Fibroblast of the aortic adventitia (primary cell): ENCODE data around the gene NINJ2. TPM values are rescaled to one million over a fixed set of nuclear protein-coding genes. Genes with fewer than 3 reads are reported as not detected.

ENCODE experiments used
- DNase-seq: peaks from one replicate; pipeline ENCODE4 v3.0.0-alpha.2; 2010; ENCODE audit warnings: low read depth
- H3K4me3 ChIP-seq: 2 replicates; pipeline ENCODE4 v1.5.1; 2011; ENCODE audit warnings: low read depth, mild to moderate bottlenecking, control low read depth, low read length, moderate library complexity
- total RNA-seq: library from RNA; depleted of rRNA; stranded (reverse); fragments of >200 nt; gene quantifications from 2 replicates; pipeline ENCODE4 v1.2.3, GENCODE V29; 2012; ENCODE audit warnings: low replicate concordance
- TF ChIP-seq, protein P1 (sequence below): IDR thresholded peaks from 2 replicates; pipeline ENCODE4 v1.5.1; 2011; ENCODE audit warnings: mild to moderate bottlenecking, low read length, control low read depth, inconsistent platforms; ENCODE audit not compliant: insufficient read depth

NINJ2 gene
- total RNA-seq, 1 donor, result 0.45 TPM

DNA sequence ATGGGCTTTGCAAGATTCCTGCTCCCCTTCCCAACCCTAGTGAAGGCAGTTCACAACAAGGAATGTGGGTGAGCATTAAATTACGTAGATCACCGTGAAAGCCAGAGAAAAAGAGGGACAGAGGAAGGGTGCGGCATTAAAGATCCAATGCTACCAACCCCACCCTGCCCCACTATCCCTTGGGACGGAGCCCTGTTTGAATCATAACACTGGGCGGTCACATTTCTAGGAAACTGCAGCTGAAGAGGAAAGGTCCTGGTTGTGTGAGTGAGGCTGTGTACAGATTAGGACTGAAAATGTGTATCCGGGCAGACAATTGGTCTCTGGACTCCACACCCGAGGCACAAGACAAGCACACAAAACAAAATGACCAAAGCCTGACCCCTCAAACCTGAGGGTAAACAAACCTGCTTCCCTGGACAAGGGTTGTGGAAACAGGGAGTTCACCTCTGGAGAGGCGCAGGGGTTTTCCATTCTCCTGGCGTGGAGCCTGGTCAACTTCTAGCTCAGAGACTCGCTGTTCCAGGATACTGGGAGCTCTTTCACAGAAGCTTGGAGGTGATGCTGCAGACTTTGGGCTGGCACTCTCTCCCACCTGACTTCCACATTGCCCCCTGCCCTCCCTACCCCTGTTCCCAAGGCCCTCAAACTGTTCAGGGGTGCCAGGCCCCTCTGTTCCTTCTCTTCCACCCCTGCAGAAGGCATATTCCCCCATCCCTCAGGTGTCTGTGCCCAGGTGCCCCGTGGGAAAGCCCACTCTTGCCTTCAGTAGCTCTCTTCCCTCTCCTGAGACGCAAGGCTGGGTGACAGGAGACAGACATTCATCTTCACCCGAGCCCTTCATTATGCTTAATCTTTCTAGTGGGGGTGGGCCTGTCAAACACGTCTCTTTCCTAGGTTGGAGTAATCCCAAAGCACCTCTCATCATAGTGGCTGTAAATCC, 16.5 kb downstream of the NINJ2 start:
- DNase-seq, result peak; percentile 81
- TF ChIP-seq, protein P1, sequence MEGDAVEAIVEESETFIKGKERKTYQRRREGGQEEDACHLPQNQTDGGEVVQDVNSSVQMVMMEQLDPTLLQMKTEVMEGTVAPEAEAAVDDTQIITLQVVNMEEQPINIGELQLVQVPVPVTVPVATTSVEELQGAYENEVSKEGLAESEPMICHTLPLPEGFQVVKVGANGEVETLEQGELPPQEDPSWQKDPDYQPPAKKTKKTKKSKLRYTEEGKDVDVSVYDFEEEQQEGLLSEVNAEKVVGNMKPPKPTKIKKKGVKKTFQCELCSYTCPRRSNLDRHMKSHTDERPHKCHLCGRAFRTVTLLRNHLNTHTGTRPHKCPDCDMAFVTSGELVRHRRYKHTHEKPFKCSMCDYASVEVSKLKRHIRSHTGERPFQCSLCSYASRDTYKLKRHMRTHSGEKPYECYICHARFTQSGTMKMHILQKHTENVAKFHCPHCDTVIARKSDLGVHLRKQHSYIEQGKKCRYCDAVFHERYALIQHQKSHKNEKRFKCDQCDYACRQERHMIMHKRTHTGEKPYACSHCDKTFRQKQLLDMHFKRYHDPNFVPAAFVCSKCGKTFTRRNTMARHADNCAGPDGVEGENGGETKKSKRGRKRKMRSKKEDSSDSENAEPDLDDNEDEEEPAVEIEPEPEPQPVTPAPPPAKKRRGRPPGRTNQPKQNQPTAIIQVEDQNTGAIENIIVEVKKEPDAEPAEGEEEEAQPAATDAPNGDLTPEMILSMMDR, result no peak
- H3K4me3 ChIP-seq, result no peak overlapping the region

DNA sequence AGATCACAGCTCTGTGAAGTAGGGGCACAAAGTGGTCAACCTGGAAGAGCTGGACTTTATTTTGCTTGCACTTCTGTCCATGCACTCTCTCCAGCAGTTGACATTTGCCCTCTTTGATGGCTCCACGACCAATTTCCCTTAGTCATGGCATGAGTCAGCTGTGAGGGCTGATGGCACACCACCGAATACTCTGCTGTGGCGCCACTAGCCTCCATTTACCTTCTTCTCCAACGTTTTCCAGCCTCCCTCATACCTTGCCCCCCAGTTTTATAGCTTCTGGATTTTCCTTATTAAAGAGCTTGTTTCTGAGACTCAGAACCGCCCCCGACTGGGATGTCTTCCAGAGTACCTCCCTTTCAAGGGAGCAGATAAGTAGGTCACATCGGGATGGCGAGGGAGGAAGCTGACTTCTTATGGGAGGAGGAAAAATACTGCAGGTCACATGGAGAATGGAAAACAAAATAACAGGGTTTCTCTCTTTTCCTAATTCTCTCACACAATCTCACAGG, 17.6 kb downstream of the NINJ2 start:
- TF ChIP-seq, protein P1, result no peak
- DNase-seq, result peak; percentile 73
- H3K4me3 ChIP-seq, result no peak overlapping the region

DNA sequence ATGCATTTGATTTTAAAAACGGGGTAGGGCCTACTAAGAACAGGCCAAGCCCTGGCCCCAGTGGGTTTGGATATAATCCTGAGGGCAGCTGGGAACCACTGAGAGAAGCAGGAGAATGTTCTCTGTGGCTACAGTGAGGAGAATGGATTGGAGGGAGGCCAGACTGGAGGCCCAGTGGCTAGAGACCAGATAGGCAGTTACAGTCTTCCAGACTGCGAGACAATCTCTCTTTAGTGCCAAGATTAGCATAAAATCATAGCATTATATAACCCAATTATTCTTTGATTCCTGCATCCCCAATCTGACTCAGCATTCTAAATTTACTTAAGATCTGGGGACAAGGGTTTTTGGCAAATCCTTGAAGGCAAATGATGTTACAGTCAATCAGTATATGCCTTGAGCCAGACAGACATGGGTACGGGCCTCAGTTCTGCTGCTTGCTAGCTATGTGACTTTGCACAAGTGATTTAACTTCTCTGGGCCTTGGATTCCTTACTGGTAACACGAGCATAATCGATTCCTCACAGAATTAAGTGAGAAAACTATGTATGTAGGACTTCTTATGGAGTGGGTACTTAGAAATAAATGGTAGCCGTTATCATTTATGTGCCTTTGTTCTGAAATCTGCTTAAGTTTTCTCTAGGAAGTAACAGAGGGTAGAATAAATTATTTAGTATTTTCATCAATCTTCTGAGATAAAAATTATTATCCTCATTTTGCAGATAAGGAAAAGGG, 18.3 kb downstream of the NINJ2 start:
- TF ChIP-seq, protein P1, result no peak
- no peak overlapping the region for H3K4me3 ChIP-seq
- peak; percentile 82 for DNase-seq

DNA sequence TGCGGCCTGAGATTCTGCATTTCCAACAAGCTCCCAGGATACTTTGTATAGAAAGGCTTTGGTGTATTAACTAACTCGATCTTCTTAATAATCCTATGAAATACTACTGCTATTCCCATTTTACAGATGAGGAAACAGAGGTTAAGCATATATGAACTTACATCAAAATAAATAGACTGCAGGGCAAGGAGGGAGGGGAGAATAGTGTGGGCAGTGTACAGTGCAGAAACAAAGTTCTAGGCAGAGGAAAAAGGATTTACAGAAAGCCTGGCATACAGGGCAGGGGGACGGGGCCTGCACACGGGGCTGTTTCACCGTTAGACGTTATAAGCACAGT, 19.0 kb downstream of the NINJ2 start:
- no peak overlapping the region for H3K4me3 ChIP-seq
- TF ChIP-seq, protein P1, result no peak
- DNase-seq, result no peak

DNA sequence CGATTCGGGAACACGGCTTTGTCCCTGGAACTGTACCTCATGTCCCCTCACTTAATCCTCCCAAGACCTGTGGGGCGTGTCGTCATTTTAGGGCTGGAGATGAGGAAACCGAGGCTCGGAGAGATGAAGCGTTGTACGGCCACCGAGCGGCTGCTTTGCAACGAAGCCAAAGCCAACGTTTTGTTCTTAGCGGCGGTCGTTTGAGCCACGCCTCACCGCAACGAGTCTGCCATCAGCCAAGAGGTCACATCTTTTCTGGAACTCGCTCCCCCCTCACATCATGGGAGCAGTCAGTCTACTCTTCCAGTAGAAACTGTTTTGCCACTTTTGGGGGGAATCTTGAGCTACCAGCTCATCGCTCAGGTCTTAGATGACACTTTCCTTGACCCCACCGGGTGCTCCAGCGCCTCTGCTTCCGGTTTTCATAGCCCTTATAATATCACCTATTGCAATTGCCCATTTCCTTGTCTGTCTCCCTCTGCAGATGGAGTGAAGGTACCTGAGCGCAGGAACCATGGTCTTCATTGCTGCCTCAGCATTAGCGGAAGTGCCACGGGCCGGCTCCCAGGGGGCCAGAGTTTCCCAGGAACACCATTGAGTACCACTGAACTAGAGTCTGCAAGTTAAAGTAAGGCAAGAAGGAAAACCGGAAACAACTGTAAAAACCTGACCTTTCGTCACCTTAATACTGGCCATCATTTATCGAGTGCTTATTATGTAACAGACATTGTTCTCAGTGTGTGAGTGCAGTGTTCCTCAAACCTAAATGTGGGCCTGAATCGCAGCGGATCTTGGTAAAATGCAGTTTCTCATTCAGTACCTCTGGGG, 19.6 kb downstream of the NINJ2 start:
- DNase-seq, result no peak
- TF ChIP-seq, protein P1, result no peak

More for the DNA sequence above, 19.6 kb downstream of the NINJ2 start:
- no peak overlapping the region for H3K4me3 ChIP-seq
